ENCODE data around the gene ARHGAP24.

DNA sequence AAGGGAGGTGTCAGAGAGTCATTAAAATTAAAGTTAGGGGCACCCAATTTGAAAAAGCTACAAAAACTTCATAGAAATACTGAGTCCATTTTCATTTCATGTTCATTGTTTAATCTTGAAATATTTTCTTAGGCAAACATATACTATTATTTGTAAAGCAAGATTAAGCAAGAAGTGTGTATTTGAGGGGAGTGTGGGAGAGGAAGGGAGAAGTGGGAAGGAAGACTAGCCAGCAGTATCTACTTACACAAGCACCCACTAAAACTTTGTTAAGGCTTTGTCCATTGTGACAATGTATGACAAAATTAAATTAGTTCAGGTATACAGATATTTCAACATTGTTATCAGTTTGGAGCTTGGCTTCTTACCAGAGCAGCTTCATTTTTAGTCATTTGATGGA is 222.9 kb downstream of the ARHGAP24 start:
- TF ChIP-seq, protein P1, sequence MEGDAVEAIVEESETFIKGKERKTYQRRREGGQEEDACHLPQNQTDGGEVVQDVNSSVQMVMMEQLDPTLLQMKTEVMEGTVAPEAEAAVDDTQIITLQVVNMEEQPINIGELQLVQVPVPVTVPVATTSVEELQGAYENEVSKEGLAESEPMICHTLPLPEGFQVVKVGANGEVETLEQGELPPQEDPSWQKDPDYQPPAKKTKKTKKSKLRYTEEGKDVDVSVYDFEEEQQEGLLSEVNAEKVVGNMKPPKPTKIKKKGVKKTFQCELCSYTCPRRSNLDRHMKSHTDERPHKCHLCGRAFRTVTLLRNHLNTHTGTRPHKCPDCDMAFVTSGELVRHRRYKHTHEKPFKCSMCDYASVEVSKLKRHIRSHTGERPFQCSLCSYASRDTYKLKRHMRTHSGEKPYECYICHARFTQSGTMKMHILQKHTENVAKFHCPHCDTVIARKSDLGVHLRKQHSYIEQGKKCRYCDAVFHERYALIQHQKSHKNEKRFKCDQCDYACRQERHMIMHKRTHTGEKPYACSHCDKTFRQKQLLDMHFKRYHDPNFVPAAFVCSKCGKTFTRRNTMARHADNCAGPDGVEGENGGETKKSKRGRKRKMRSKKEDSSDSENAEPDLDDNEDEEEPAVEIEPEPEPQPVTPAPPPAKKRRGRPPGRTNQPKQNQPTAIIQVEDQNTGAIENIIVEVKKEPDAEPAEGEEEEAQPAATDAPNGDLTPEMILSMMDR (IDR thresholded peaks at IDR 0.05): no peak
- TF ChIP-seq POLR2A (IDR thresholded peaks at IDR 0.05): no peak

Measured in breast epithelium (tissue), 3 donors.